Spleen (tissue), 11 donors: ENCODE data around the gene DNASE1. TPM values are rescaled to one million over a fixed set of nuclear protein-coding genes. Genes with fewer than 3 reads are reported as not detected.

Source experiments
- DNase-seq: peaks from one replicate; pipeline ENCODE4 v3.0.0-alpha.2; 2020
- H3K27ac ChIP-seq, 8 donors: fragments of 200-600 bp; sonication (generic) in 7 of 8; 1 replicate in 4 of 8; 2 replicates in 4 of 8; pipeline versions ENCODE4 v1.5.0 to v1.8.0; 2016 to 2021; ENCODE audit warnings: inconsistent platforms in 4 of 8, mild to moderate bottlenecking in 4 of 8, moderate library complexity in 1 of 8
- H3K27me3 ChIP-seq, 7 donors: fragments of 200-600 bp; sonication (generic) in 6 of 7; replicated peaks in 1 of 7; 1 replicate in 4 of 7; 2 replicates in 3 of 7; pipeline versions ENCODE4 v1.5.0 to v1.8.0; 2016 to 2021; ENCODE audit warnings: inconsistent platforms in 3 of 7, mild to moderate bottlenecking in 1 of 7
- H3K36me3 ChIP-seq, 6 donors: fragments of 200-600 bp; sonication (generic) in 5 of 6; 1 replicate in 4 of 6; 2 replicates in 2 of 6; pipeline versions ENCODE4 v1.5.0 to v1.8.0; 2016 to 2021; ENCODE audit warnings: inconsistent platforms in 2 of 6
- H3K4me1 ChIP-seq, 6 donors: fragments of 200-600 bp; sonication (generic) in 5 of 6; 1 replicate in 3 of 6; 2 replicates in 3 of 6; pipeline versions ENCODE4 v1.5.0 to v1.8.0; 2016 to 2021; ENCODE audit warnings: inconsistent platforms in 3 of 6
- H3K4me3 ChIP-seq, 8 donors: fragments of 200-600 bp; sonication (generic) in 7 of 8; 1 replicate in 4 of 8; 2 replicates in 4 of 8; pipeline versions ENCODE4 v1.5.0 to v1.8.0; 2016 to 2021; ENCODE audit warnings: inconsistent platforms in 4 of 8, mild to moderate bottlenecking in 4 of 8, moderate library complexity in 2 of 8
- H3K9me3 ChIP-seq, 8 donors: fragments of 200-600 bp; sonication (generic) in 7 of 8; 1 replicate in 4 of 8; 2 replicates in 4 of 8; pipeline versions ENCODE4 v1.5.0 to v1.8.0; 2016 to 2021; ENCODE audit warnings: inconsistent platforms in 4 of 8
- CTCF ChIP-seq, 11 experiments: fragments of 200-600 bp in 7 of 11; fragments of 450-650 bp in 4 of 11; sonication (generic) in 4 of 11; IDR thresholded peaks in 8 of 11; conservative IDR thresholded peaks in 3 of 11; 1 replicate in 7 of 11; 2 replicates in 4 of 11; pipeline versions ENCODE4 v1.4.0 to v1.8.0; 2016 to 2021; ENCODE audit warnings: antibody characterized with exemption in 11 of 11, inconsistent platforms in 4 of 11, mild to moderate bottlenecking in 1 of 11
- POLR2A ChIP-seq, 3 donors: fragments of 450-650 bp; IDR thresholded peaks; one replicate each; pipeline ENCODE4 v1.5.1; 2017; ENCODE audit warnings: antibody characterized with exemption in 3 of 3, mild to moderate bottlenecking in 1 of 3
- POLR2AphosphoS5 ChIP-seq, 3 donors: sonication (generic); formaldehyde crosslinking; IDR thresholded peaks; one replicate each; pipeline ENCODE4 v1.5.1; 2017; ENCODE audit warnings: antibody characterized with exemption in 3 of 3
- WGBS, 5 donors: extraction: QIAGEN DNeasy Blood & Tissue Kit in 3 of 5; methylation state at CpG; one replicate each; pipeline versions ENCODE4 v1.1.5 to v1.1.7; 2013 to 2018; 5-methylcytosine and 5-hydroxymethylcytosine counted together
- intact Hi-C: fragments of 100-400 bp; cut with DNase I; formaldehyde crosslinking; loops from one replicate; pipeline ENCODE4 v1.15.0; 2023; ENCODE audit warnings: low total_unique reads
- polyA plus RNA-seq, 3 donors: library from polyadenylated mRNA; stranded (reverse); fragments of 200-250 nt; gene quantifications; one replicate each; pipeline ENCODE4 v1.2.1, GENCODE V29; 2013
- total RNA-seq, 7 donors: library from RNA; depleted of rRNA in 3 of 7; stranded (reverse); fragments of >200 nt in 3 of 7; fragmentation: NEBNext Ultra II Directional in 4 of 7; extraction: Animal tissue kit (Norgen Biotek cat#: 25700) in 4 of 7; gene quantifications; one replicate each; pipeline versions ENCODE4 v1.1.0 to v1.2.1, GENCODE V29; 2016 to 2021
- donor health status: healthy with polysubstance abuse.
- donor health status: DM: no; HTN: no; CAD: no; lungs with moderate emphysema.
- donor health status: DM: no; HTN: no; CAD: no.
- donor health status: Bipolar disorder and iron deficiency.
- donor health status: healthy.
- donor health status: DM: no; HTN: no; CAD: no.
- donor health status: DM: yes; HTN: yes; CAD: no.

The DNASE1 gene
- total and polyA plus RNA-seq, 10 donors = 6.1 to 51.9 (median 24.7) TPM

- Histone ChIP-seq H3K27me3 (no peaks in the 10 kb centered on the region), H3K4me3 (no peak overlapping the region), H3K36me3 (peaks cover 0 to 15% (median 0%) of the 10 kb centered on the region in 6 donors), H3K4me1 (peaks cover 0 to 8% (median 0%) of the 10 kb centered on the region in 6 donors), H3K27ac (no peak overlapping the region), H3K9me3 (no peaks in the 10 kb centered on the region)
- intact Hi-C loops = no loop called here
- DNase-seq = no peak
- WGBS, 5 donors = 86 to 93% (median 90%) methylated on average over 4 of the region's 4 CpGs
- TF ChIP-seq POLR2A (IDR thresholded peaks at IDR 0.05) (no peak), CTCF (IDR thresholded peaks at IDR 0.05 in 8 of 11, conservative IDR thresholded peaks at IDR 0.05 in 3 of 11) (no peak), POLR2AphosphoS5 (IDR thresholded peaks at IDR 0.05) (no peak)
Observed at GRCh38 chr16:3701531-3701930, 47.0 kb downstream of the DNASE1 start.

GRCh38 chr16:3702082-3702481 lies 47.6 kb downstream of the DNASE1 start:
- no peak for DNase-seq
- 93 to 97% (median 97%) methylated on average over 7 of the region's 7 CpGs for WGBS, 5 donors

GRCh38 chr16:3706253-3707012 lies 51.9 kb downstream of the DNASE1 start:
- H3K4me3 ChIP-seq = no peak overlapping the region
- no peak for DNase-seq

More at GRCh38 chr16:3702082-3702481, 47.6 kb downstream of the DNASE1 start:
- intact Hi-C loops = no loop called here
- peaks cover 0 to 8% (median 0%) of the 10 kb centered on the region in 6 donors for H3K4me1 ChIP-seq
- H3K27ac ChIP-seq = no peak overlapping the region
- no peak overlapping the region for H3K4me3 ChIP-seq
- H3K9me3 ChIP-seq = no peaks in the 10 kb centered on the region
- no peaks in the 10 kb centered on the region for H3K27me3 ChIP-seq
- TF ChIP-seq POLR2A (IDR thresholded peaks at IDR 0.05) (no peak), CTCF (IDR thresholded peaks at IDR 0.05 in 8 of 11, conservative IDR thresholded peaks at IDR 0.05 in 3 of 11) (no peak), POLR2AphosphoS5 (IDR thresholded peaks at IDR 0.05) (no peak)
- H3K36me3 ChIP-seq = peaks cover 0 to 15% (median 0%) of the 10 kb centered on the region in 6 donors

More at GRCh38 chr16:3706253-3707012, 51.9 kb downstream of the DNASE1 start:
- WGBS, 5 donors = 84 to 90% (median 86%) methylated on average over 10 of the region's 10 CpGs
- no peaks in the 10 kb centered on the region for H3K27me3 ChIP-seq
- TF ChIP-seq POLR2AphosphoS5 (IDR thresholded peaks at IDR 0.05) (no peak), CTCF (IDR thresholded peaks at IDR 0.05 in 8 of 11, conservative IDR thresholded peaks at IDR 0.05 in 3 of 11) (no peak), POLR2A (IDR thresholded peaks at IDR 0.05) (no peak)
- H3K36me3 ChIP-seq = peaks cover 0 to 26% (median 0%) of the 10 kb centered on the region in 6 donors
- no peaks in the 10 kb centered on the region for H3K4me1 ChIP-seq
- no peak overlapping the region for H3K27ac ChIP-seq
- intact Hi-C loops = no loop called here
- H3K9me3 ChIP-seq = no peaks in the 10 kb centered on the region

Other genes with a start within 250 kb of the DNASE1 start
- gene ZNF597, start 211.2 kb upstream of the DNASE1 start, total RNA-seq = 1 to 10 TPM; 2.4 to 4.6 (median 3.7) TPM
- 1 to 10 TPM in 2 of 3 donors, under 1 TPM in 1; 0.78 to 1.3 (median 1.2) TPM for gene ZNF597, start 211.2 kb upstream of the DNASE1 start, polyA plus RNA-seq
- gene NAA60, start 211.0 kb upstream of the DNASE1 start, total RNA-seq = 10 to 100 TPM; 35.0 to 85.9 (median 51.2) TPM
- gene NAA60, start 211.0 kb upstream of the DNASE1 start, polyA plus RNA-seq = 10 to 100 TPM; 27.2 to 40.3 (median 33.8) TPM
- gene C16orf90, start 159.2 kb upstream of the DNASE1 start, total RNA-seq = not detected
- not detected for gene C16orf90, start 159.2 kb upstream of the DNASE1 start, polyA plus RNA-seq
- gene CLUAP1, start 153.7 kb upstream of the DNASE1 start, total RNA-seq = 10 to 100 TPM in 6 of 7 donors, 1 to 10 TPM in 1; 9.8 to 19.7 (median 14.9) TPM
- 1 to 10 TPM; 4.0 to 9.2 (median 9.0) TPM for gene CLUAP1, start 153.7 kb upstream of the DNASE1 start, polyA plus RNA-seq
- 10 to 100 TPM; 21.2 to 34.0 (median 27.4) TPM for gene NLRC3, start 77.3 kb upstream of the DNASE1 start, total RNA-seq
- gene NLRC3, start 77.3 kb upstream of the DNASE1 start, polyA plus RNA-seq = 10 to 100 TPM in 2 of 3 donors, 1 to 10 TPM in 1; 8.6 to 15.2 (median 14.4) TPM
- gene SLX4, start 43.1 kb upstream of the DNASE1 start, total RNA-seq = 1 to 10 TPM; 5.9 to 8.8 (median 7.3) TPM
- 1 to 10 TPM; 1.8 to 4.0 (median 2.4) TPM for gene SLX4, start 43.1 kb upstream of the DNASE1 start, polyA plus RNA-seq
- 10 to 100 TPM; 33.7 to 77.5 (median 53.7) TPM for gene TRAP1, start 62.8 kb downstream of the DNASE1 start, total RNA-seq
- gene TRAP1, start 62.8 kb downstream of the DNASE1 start, polyA plus RNA-seq = 10 to 100 TPM; 43.4 to 97.1 (median 49.8) TPM
- gene CREBBP, start 226.0 kb downstream of the DNASE1 start, total RNA-seq = 100 to 1,000 TPM in 5 of 7 donors, 10 to 100 TPM in 2; 99.4 to 153 (median 101) TPM
- gene CREBBP, start 226.0 kb downstream of the DNASE1 start, polyA plus RNA-seq = 10 to 100 TPM in 2 of 3 donors, 1 to 10 TPM in 1; 5.8 to 21.2 (median 10.5) TPM